Liver (tissue), 9 donors: Measurements from ENCODE around the gene GPR156. TPM values are rescaled to one million over a fixed set of nuclear protein-coding genes. Genes with fewer than 3 reads are reported as not detected.

Experiments
- DNase-seq: peaks from one replicate; pipeline ENCODE4 v3.0.0-alpha.2; 2017; ENCODE audit warnings: low spot score
- H3K27ac ChIP-seq, 2 donors: one replicate each; pipeline ENCODE4 v1.7.0; 2013; ENCODE audit warnings: inconsistent platforms in 2 of 2, low read length in 2 of 2, control low read depth in 1 of 2, low read depth in 1 of 2, mild to moderate bottlenecking in 1 of 2
- H3K27me3 ChIP-seq, 4 donors: one replicate each; pipeline versions ENCODE4 v1.6.1 to v1.7.0; 2013; ENCODE audit warnings: low read length in 3 of 4, inconsistent platforms in 1 of 4, mild to moderate bottlenecking in 1 of 4, moderate library complexity in 1 of 4; ENCODE audit not compliant: control insufficient read depth in 4 of 4, insufficient read depth in 4 of 4
- H3K36me3 ChIP-seq, 4 donors: one replicate each; pipeline versions ENCODE4 v1.6.1 to v1.7.0; 2013; ENCODE audit warnings: low read length in 3 of 4, mild to moderate bottlenecking in 3 of 4, low read depth in 1 of 4, moderate library complexity in 1 of 4; ENCODE audit not compliant: control insufficient read depth in 4 of 4, insufficient read depth in 3 of 4
- H3K4me1 ChIP-seq, 4 donors: one replicate each; pipeline versions ENCODE4 v1.6.1 to v1.7.0; 2013; ENCODE audit warnings: low read length in 3 of 4, mild to moderate bottlenecking in 3 of 4, moderate library complexity in 1 of 4; ENCODE audit not compliant: control insufficient read depth in 4 of 4, insufficient read depth in 4 of 4
- H3K4me3 ChIP-seq, 3 donors: one replicate each; pipeline versions ENCODE4 v1.6.1 to v1.7.0; 2013; ENCODE audit warnings: low read length in 3 of 3, control low read depth in 1 of 3, low read depth in 1 of 3, mild to moderate bottlenecking in 1 of 3
- H3K9ac ChIP-seq, 2 donors: one replicate each; pipeline ENCODE4 v1.7.0; 2013; ENCODE audit warnings: low read length in 2 of 2, mild to moderate bottlenecking in 2 of 2, moderate library complexity in 2 of 2, control low read depth in 1 of 2, low read depth in 1 of 2
- H3K9me3 ChIP-seq, 4 donors: one replicate each; pipeline versions ENCODE4 v1.6.1 to v1.7.0; 2013; ENCODE audit warnings: low read length in 3 of 4; ENCODE audit not compliant: control insufficient read depth in 4 of 4
- EGR1 ChIP-seq, 2 donors: IDR thresholded peaks; 2 replicates each; pipeline ENCODE4 v1.6.1; 2016 to 2018; ENCODE audit warnings: antibody characterized with exemption in 2 of 2, low read depth in 2 of 2
- FOXA1 ChIP-seq: IDR thresholded peaks from 2 replicates; pipeline ENCODE4 v1.6.1; 2016; ENCODE audit warnings: antibody characterized with exemption
- FOXA2 ChIP-seq: IDR thresholded peaks from 2 replicates; pipeline ENCODE4 v1.6.1; 2016; ENCODE audit warnings: antibody characterized with exemption
- GABPA ChIP-seq, 2 donors: IDR thresholded peaks in 1 of 2; conservative IDR thresholded peaks in 1 of 2; 2 replicates each; pipeline ENCODE4 v1.6.1; 2016; ENCODE audit warnings: antibody characterized with exemption in 2 of 2, mild to moderate bottlenecking in 1 of 2, moderate library complexity in 1 of 2
- HNF4A ChIP-seq, 2 donors: conservative IDR thresholded peaks; 2 replicates each; pipeline ENCODE4 v1.6.1; 2016; ENCODE audit warnings: antibody characterized with exemption in 2 of 2, mild to moderate bottlenecking in 2 of 2
- HNF4G ChIP-seq: IDR thresholded peaks from 2 replicates; pipeline ENCODE4 v1.6.1; 2016; ENCODE audit warnings: antibody characterized with exemption
- JUND ChIP-seq, 2 donors: IDR thresholded peaks; 2 replicates each; pipeline ENCODE4 v1.6.1; 2016; ENCODE audit warnings: antibody characterized with exemption in 2 of 2
- NR2F2 ChIP-seq: IDR thresholded peaks from 2 replicates; pipeline ENCODE4 v1.6.1; 2016; ENCODE audit warnings: antibody characterized with exemption
- RAD21 ChIP-seq, 2 donors: IDR thresholded peaks; 2 replicates each; pipeline ENCODE4 v1.6.1; 2016; ENCODE audit warnings: antibody characterized with exemption in 2 of 2, mild to moderate bottlenecking in 2 of 2
- RXRA ChIP-seq, 2 donors: IDR thresholded peaks; 2 replicates each; pipeline ENCODE4 v1.6.1; 2017 to 2018; ENCODE audit warnings: antibody characterized with exemption in 2 of 2, mild to moderate bottlenecking in 1 of 2
- SP1 ChIP-seq: IDR thresholded peaks from 2 replicates; pipeline ENCODE4 v1.6.1; 2018; ENCODE audit warnings: antibody characterized with exemption, mild to moderate bottlenecking
- TAF1 ChIP-seq: conservative IDR thresholded peaks from 2 replicates; pipeline ENCODE4 v1.6.1; 2016; ENCODE audit warnings: antibody characterized with exemption, mild to moderate bottlenecking
- YY1 ChIP-seq: IDR thresholded peaks from 2 replicates; pipeline ENCODE4 v1.6.1; 2016; ENCODE audit warnings: antibody characterized with exemption, mild to moderate bottlenecking
- whole genome bisulfite sequencing: extraction: QIAGEN DNeasy Blood & Tissue Kit; methylation state at CpG from one replicate; pipeline ENCODE4 v1.1.7; 2013; 5-methylcytosine and 5-hydroxymethylcytosine counted together
- polyA plus RNA-seq, 2 donors: library from polyadenylated mRNA; stranded (reverse) in 1 of 2; unstranded in 1 of 2; fragments of 200-250 nt in 1 of 2; fragments of >200 nt in 1 of 2; fragmentation: Nextera tagmentation in 1 of 2; extraction: Ambion mirVana in 1 of 2; gene quantifications; one replicate each; pipeline versions ENCODE4 v1.2.1 to v1.2.3, GENCODE V29; 2013 to 2015
- total RNA-seq, 2 donors: library from RNA; depleted of rRNA; stranded (reverse); fragments of >200 nt; gene quantifications; one replicate each; pipeline ENCODE4 v1.2.3, GENCODE V29; 2014
- TF ChIP-seq, protein P1 (sequence below): IDR thresholded peaks from 2 replicates; pipeline ENCODE4 v1.6.1; 2016; ENCODE audit warnings: antibody characterized with exemption, mild to moderate bottlenecking
- TF ChIP-seq, protein P2 (sequence below): IDR thresholded peaks from 2 replicates; pipeline ENCODE4 v1.6.1; 2016; ENCODE audit warnings: antibody characterized with exemption
- TF ChIP-seq, protein P3 (sequence below): IDR thresholded peaks from 2 replicates; pipeline ENCODE4 v1.6.1; 2016; ENCODE audit warnings: antibody characterized with exemption
- TF ChIP-seq, protein P4 (sequence below): IDR thresholded peaks from 2 replicates; pipeline ENCODE4 v1.6.1; 2016; ENCODE audit warnings: antibody characterized with exemption
- TF ChIP-seq, protein P5 (sequence below): fragments of 150-350 bp; IDR thresholded peaks from 2 replicates; pipeline ENCODE4 v1.5.1; 2017; ENCODE audit warnings: improper control_type of control experiment, low read depth, low read length; ENCODE audit not compliant: missing input control
- donor health status: healthy.
- donor health status: healthy.
- donor health status: healthy.
- donor health status: healthy.
- donor health status: healthy.

GPR156 gene
- total and polyA plus RNA-seq, 4 donors: 0.02 to 0.17 (median 0.09) TPM; not detected in 1

DNA sequence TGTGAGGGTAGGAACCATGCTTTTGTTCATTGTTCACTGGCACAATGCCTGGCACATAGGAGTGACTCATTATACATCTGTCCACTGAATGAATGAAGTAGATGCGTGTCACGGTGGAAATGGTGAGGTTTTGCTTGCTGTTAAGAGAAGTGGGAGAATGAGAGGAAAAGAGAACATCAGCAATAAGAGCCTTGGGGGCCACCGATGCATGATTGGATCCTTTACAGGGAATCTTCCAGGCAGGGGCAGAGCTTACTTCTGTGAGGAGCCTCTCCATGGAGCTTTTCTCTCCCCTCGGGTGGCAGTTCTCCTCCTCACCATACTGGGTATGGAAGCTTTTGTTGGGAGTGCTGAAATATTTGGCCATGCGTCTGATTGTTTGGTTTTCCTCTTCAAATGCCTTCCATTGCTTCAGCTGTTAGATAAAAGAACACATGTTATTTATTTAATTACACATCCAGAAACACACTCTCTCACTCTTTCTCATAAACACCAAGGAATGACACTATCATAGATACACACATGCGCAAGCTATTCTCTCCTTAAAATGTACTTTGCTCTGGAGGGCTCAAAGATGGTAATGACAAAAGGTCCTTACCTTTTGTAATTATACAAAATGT, 111.9 kb downstream of the GPR156 start:
- no peak overlapping the region for H3K4me3 ChIP-seq
- no peaks in the 10 kb centered on the region for H3K27me3 ChIP-seq
- H3K4me1 ChIP-seq: no peaks in the 10 kb centered on the region
- H3K27ac ChIP-seq: no peak overlapping the region
- H3K36me3 ChIP-seq: no peaks in the 10 kb centered on the region
- no peak overlapping the region for H3K9ac ChIP-seq
- WGBS: 95% methylated on average over 6 of the region's 6 CpGs
- TF ChIP-seq, protein P1, sequence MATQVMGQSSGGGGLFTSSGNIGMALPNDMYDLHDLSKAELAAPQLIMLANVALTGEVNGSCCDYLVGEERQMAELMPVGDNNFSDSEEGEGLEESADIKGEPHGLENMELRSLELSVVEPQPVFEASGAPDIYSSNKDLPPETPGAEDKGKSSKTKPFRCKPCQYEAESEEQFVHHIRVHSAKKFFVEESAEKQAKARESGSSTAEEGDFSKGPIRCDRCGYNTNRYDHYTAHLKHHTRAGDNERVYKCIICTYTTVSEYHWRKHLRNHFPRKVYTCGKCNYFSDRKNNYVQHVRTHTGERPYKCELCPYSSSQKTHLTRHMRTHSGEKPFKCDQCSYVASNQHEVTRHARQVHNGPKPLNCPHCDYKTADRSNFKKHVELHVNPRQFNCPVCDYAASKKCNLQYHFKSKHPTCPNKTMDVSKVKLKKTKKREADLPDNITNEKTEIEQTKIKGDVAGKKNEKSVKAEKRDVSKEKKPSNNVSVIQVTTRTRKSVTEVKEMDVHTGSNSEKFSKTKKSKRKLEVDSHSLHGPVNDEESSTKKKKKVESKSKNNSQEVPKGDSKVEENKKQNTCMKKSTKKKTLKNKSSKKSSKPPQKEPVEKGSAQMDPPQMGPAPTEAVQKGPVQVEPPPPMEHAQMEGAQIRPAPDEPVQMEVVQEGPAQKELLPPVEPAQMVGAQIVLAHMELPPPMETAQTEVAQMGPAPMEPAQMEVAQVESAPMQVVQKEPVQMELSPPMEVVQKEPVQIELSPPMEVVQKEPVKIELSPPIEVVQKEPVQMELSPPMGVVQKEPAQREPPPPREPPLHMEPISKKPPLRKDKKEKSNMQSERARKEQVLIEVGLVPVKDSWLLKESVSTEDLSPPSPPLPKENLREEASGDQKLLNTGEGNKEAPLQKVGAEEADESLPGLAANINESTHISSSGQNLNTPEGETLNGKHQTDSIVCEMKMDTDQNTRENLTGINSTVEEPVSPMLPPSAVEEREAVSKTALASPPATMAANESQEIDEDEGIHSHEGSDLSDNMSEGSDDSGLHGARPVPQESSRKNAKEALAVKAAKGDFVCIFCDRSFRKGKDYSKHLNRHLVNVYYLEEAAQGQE: no peak
- TF ChIP-seq, protein P2, sequence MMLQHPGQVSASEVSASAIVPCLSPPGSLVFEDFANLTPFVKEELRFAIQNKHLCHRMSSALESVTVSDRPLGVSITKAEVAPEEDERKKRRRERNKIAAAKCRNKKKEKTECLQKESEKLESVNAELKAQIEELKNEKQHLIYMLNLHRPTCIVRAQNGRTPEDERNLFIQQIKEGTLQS: no peak
- TF ChIP-seq, protein P3, sequence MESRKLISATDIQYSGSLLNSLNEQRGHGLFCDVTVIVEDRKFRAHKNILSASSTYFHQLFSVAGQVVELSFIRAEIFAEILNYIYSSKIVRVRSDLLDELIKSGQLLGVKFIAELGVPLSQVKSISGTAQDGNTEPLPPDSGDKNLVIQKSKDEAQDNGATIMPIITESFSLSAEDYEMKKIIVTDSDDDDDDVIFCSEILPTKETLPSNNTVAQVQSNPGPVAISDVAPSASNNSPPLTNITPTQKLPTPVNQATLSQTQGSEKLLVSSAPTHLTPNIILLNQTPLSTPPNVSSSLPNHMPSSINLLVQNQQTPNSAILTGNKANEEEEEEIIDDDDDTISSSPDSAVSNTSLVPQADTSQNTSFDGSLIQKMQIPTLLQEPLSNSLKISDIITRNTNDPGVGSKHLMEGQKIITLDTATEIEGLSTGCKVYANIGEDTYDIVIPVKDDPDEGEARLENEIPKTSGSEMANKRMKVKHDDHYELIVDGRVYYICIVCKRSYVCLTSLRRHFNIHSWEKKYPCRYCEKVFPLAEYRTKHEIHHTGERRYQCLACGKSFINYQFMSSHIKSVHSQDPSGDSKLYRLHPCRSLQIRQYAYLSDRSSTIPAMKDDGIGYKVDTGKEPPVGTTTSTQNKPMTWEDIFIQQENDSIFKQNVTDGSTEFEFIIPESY: no peak
- TF ChIP-seq GABPA (IDR thresholded peaks at IDR 0.05 in 1 of 2, conservative IDR thresholded peaks at IDR 0.05 in 1 of 2) (no peak), EGR1 (IDR thresholded peaks at IDR 0.05; ENCODE audit: low read depth in 2 of 2) (no peak), FOXA2 (no peak), HNF4G (no peak), TAF1 (no peak), YY1 (no peak), SP1 (no peak), HNF4A (conservative IDR thresholded peaks at IDR 0.05) (no peak), RXRA (IDR thresholded peaks at IDR 0.05) (no peak), FOXA1 (no peak), NR2F2 (no peak), RAD21 (IDR thresholded peaks at IDR 0.05) (no peak), JUND (IDR thresholded peaks at IDR 0.05) (no peak)
- TF ChIP-seq, protein P4, sequence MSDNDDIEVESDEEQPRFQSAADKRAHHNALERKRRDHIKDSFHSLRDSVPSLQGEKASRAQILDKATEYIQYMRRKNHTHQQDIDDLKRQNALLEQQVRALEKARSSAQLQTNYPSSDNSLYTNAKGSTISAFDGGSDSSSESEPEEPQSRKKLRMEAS: no peak
- TF ChIP-seq, protein P5, sequence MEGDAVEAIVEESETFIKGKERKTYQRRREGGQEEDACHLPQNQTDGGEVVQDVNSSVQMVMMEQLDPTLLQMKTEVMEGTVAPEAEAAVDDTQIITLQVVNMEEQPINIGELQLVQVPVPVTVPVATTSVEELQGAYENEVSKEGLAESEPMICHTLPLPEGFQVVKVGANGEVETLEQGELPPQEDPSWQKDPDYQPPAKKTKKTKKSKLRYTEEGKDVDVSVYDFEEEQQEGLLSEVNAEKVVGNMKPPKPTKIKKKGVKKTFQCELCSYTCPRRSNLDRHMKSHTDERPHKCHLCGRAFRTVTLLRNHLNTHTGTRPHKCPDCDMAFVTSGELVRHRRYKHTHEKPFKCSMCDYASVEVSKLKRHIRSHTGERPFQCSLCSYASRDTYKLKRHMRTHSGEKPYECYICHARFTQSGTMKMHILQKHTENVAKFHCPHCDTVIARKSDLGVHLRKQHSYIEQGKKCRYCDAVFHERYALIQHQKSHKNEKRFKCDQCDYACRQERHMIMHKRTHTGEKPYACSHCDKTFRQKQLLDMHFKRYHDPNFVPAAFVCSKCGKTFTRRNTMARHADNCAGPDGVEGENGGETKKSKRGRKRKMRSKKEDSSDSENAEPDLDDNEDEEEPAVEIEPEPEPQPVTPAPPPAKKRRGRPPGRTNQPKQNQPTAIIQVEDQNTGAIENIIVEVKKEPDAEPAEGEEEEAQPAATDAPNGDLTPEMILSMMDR: no peak
- no peaks in the 10 kb centered on the region for H3K9me3 ChIP-seq
- no peak for DNase-seq
